Large intestine (tissue), 3 donors: Measurements from ENCODE around the gene PSTPIP2. TPM values are rescaled to one million over a fixed set of nuclear protein-coding genes. Genes with fewer than 3 reads are reported as not detected.

Experiments used
- DNase-seq, 2 donors: peaks; one replicate each; pipeline versions ENCODE4 v3.0.0 to v3.0.0-alpha.2; 2013
- H3K27ac ChIP-seq: one replicate; pipeline ENCODE4 v1.5.1; 2013; ENCODE audit warnings: low read length
- H3K27me3 ChIP-seq: 2 replicates; pipeline ENCODE4 v1.6.1; 2013; ENCODE audit warnings: low read length; ENCODE audit not compliant: control insufficient read depth, insufficient read depth
- H3K36me3 ChIP-seq: 2 replicates; pipeline ENCODE4 v1.6.1; 2013; ENCODE audit warnings: low read length; ENCODE audit not compliant: control insufficient read depth, insufficient read depth
- H3K4me1 ChIP-seq: one replicate; pipeline ENCODE4 v1.6.1; 2013; ENCODE audit warnings: low read length; ENCODE audit not compliant: control insufficient read depth, insufficient read depth
- H3K4me3 ChIP-seq: one replicate; pipeline ENCODE4 v1.5.1; 2013; ENCODE audit warnings: low read length
- H3K9me3 ChIP-seq: one replicate; pipeline ENCODE4 v1.6.1; 2013; ENCODE audit warnings: mild to moderate bottlenecking, low read depth, low read length, moderate library complexity; ENCODE audit not compliant: control insufficient read depth
- WGBS: methylation state at CpG from one replicate; pipeline ENCODE4 v1.1.5; 2013; ENCODE audit warnings: low lambda C conversion rate; ENCODE audit not compliant: insufficient coverage; 5-methylcytosine and 5-hydroxymethylcytosine counted together
- polyA plus RNA-seq: library from polyadenylated mRNA; unstranded; fragments of 120-200 nt; gene quantifications from one replicate; pipeline ENCODE4 v1.2.1, GENCODE V29; 2013

The PSTPIP2 gene
- polyA plus RNA-seq, 1 donor: 11.5 TPM

- no peak overlapping the region for H3K27ac ChIP-seq
- DNase-seq: no peak
- no peak overlapping the region for H3K4me3 ChIP-seq
- peaks cover 4% of the 10 kb centered on the region for H3K36me3 ChIP-seq
- 89% methylated on average over 1 of the region's 5 CpGs for WGBS
- no peaks in the 10 kb centered on the region for H3K4me1 ChIP-seq
- H3K27me3 ChIP-seq: no peaks in the 10 kb centered on the region
- no peaks in the 10 kb centered on the region for H3K9me3 ChIP-seq
Measured at GRCh38 chr18:46009125-46009840, 62.8 kb downstream of the PSTPIP2 start.

- Histone ChIP-seq H3K4me1 (no peaks in the 10 kb centered on the region), H3K27me3 (no peaks in the 10 kb centered on the region), H3K9me3 (no peaks in the 10 kb centered on the region), H3K4me3 (no peak overlapping the region), H3K36me3 (peaks cover 4% of the 10 kb centered on the region), H3K27ac (no peak overlapping the region)
- DNase-seq: no peak
- WGBS: no CpG with 5 or more reads among the region's 8 CpGs
Measured at GRCh38 chr18:46008531-46008930, 63.5 kb downstream of the PSTPIP2 start.

GRCh38 chr18:46007165-46007564 is 64.9 kb downstream of the PSTPIP2 start:
- Histone ChIP-seq H3K4me1 (no peaks in the 10 kb centered on the region), H3K27me3 (no peaks in the 10 kb centered on the region), H3K36me3 (peaks cover 4% of the 10 kb centered on the region), H3K4me3 (no peak overlapping the region), H3K9me3 (peaks cover 5% of the 10 kb centered on the region), H3K27ac (no peak overlapping the region)
- no peak for DNase-seq
- WGBS: no CpG with 5 or more reads among the region's 5 CpGs

GRCh38 chr18:46002934-46003333 is 69.1 kb downstream of the PSTPIP2 start:
- DNase-seq: no peak
- H3K27ac ChIP-seq: no peak overlapping the region
- no CpG with 5 or more reads among the region's 1 CpG for WGBS
- H3K27me3 ChIP-seq: no peaks in the 10 kb centered on the region
- no peaks in the 10 kb centered on the region for H3K36me3 ChIP-seq
- H3K9me3 ChIP-seq: peaks cover 6% of the 10 kb centered on the region
- no peak overlapping the region for H3K4me3 ChIP-seq
- no peaks in the 10 kb centered on the region for H3K4me1 ChIP-seq

- Histone ChIP-seq H3K27ac (no peak overlapping the region), H3K4me3 (no peak overlapping the region), H3K36me3 (no peaks in the 10 kb centered on the region), H3K9me3 (peaks cover 6% of the 10 kb centered on the region), H3K27me3 (no peaks in the 10 kb centered on the region), H3K4me1 (no peaks in the 10 kb centered on the region)
- DNase-seq: no peak
- 100% methylated on average over 1 of the region's 2 CpGs for WGBS
Measured at GRCh38 chr18:46001892-46002291, 70.2 kb downstream of the PSTPIP2 start.

- Histone ChIP-seq H3K4me3 (no peak overlapping the region), H3K27me3 (no peaks in the 10 kb centered on the region), H3K27ac (no peak overlapping the region), H3K36me3 (no peaks in the 10 kb centered on the region), H3K4me1 (no peaks in the 10 kb centered on the region), H3K9me3 (peaks cover 6% of the 10 kb centered on the region)
- WGBS: no CpG with 5 or more reads among the region's 1 CpG
- no peak for DNase-seq
Measured at GRCh38 chr18:46001074-46001473, 71.0 kb downstream of the PSTPIP2 start.

GRCh38 chr18:45999536-45999935 is 72.5 kb downstream of the PSTPIP2 start:
- no CpG with 5 or more reads among the region's 3 CpGs for WGBS
- Histone ChIP-seq H3K27me3 (no peaks in the 10 kb centered on the region), H3K27ac (no peak overlapping the region), H3K9me3 (peaks cover 6% of the 10 kb centered on the region), H3K36me3 (no peaks in the 10 kb centered on the region), H3K4me1 (no peaks in the 10 kb centered on the region), H3K4me3 (no peak overlapping the region)
- no peak for DNase-seq

- DNase-seq: no peak
- no peaks in the 10 kb centered on the region for H3K27me3 ChIP-seq
- WGBS: 71% methylated on average over 1 of the region's 3 CpGs
- H3K9me3 ChIP-seq: peaks cover 6% of the 10 kb centered on the region
- H3K4me1 ChIP-seq: no peaks in the 10 kb centered on the region
- no peak overlapping the region for H3K27ac ChIP-seq
- H3K36me3 ChIP-seq: no peaks in the 10 kb centered on the region
- H3K4me3 ChIP-seq: no peak overlapping the region
Measured at GRCh38 chr18:45998244-45998643, 73.8 kb downstream of the PSTPIP2 start.

GRCh38 chr18:45997700-45998151 is 74.3 kb downstream of the PSTPIP2 start:
- no CpG with 5 or more reads among the region's 8 CpGs for whole genome bisulfite sequencing
- Histone ChIP-seq H3K27ac (no peak overlapping the region), H3K9me3 (peaks cover 4% of the 10 kb centered on the region), H3K4me3 (no peak overlapping the region), H3K27me3 (no peaks in the 10 kb centered on the region), H3K36me3 (no peaks in the 10 kb centered on the region), H3K4me1 (no peaks in the 10 kb centered on the region)
- DNase-seq: no peak

GRCh38 chr18:45995461-45995860 is 76.6 kb downstream of the PSTPIP2 start:
- Histone ChIP-seq H3K4me1 (no peaks in the 10 kb centered on the region), H3K9me3 (no peaks in the 10 kb centered on the region), H3K36me3 (peaks cover 4% of the 10 kb centered on the region), H3K27ac (no peak overlapping the region), H3K4me3 (no peak overlapping the region), H3K27me3 (no peaks in the 10 kb centered on the region)
- WGBS: no CpG with 5 or more reads among the region's 3 CpGs
- no peak for DNase-seq

- WGBS: 67% methylated on average over 1 of the region's 4 CpGs
- peaks cover 4% of the 10 kb centered on the region for H3K36me3 ChIP-seq
Measured at GRCh38 chr18:45993438-45993837, 78.6 kb downstream of the PSTPIP2 start.

More at GRCh38 chr18:45993438-45993837, 78.6 kb downstream of the PSTPIP2 start:
- H3K27me3 ChIP-seq: no peaks in the 10 kb centered on the region
- H3K4me3 ChIP-seq: no peak overlapping the region
- no peak overlapping the region for H3K27ac ChIP-seq
- no peaks in the 10 kb centered on the region for H3K9me3 ChIP-seq
- DNase-seq: no peak
- no peaks in the 10 kb centered on the region for H3K4me1 ChIP-seq
